Dedifferentiated amniotic fluid mesenchymal stem cell (primary cell): ENCODE measurements around the gene NEIL1.
"Not testable (repeated sequence)": the region's sequence is repeated elsewhere in the genome, so short reads cannot be mapped to it uniquely, and the experiment has no call there.

Experiments used
- DNase-seq: peaks from one replicate; pipeline ENCODE4 v3.0.0-alpha.2; 2016; ENCODE audit errors: extremely low spot score

The NEIL1 gene

GRCh38 chr15:75346796-75347221, at the start of gene NEIL1:
Gene NEIL1 (plus strand): TSS chr15:75347039. CDS start chr15:75348906, 1,867 bp downstream.
- no peak for DNase-seq

- not testable (repeated sequence) for DNase-seq
Measured at GRCh38 chr15:75298541-75299310, 48.1 kb upstream of the NEIL1 start.

- DNase-seq, result not testable (repeated sequence)
Measured at GRCh38 chr15:75299311-75299688, 47.5 kb upstream of the NEIL1 start.

- DNase-seq, result not testable (repeated sequence)
Measured at GRCh38 chr15:75300026-75300425, 46.8 kb upstream of the NEIL1 start.

- no peak for DNase-seq
Measured at GRCh38 chr15:75302318-75302717, 44.5 kb upstream of the NEIL1 start.

- DNase-seq, result not testable (repeated sequence)
Measured at GRCh38 chr15:75302753-75303152, 44.1 kb upstream of the NEIL1 start.

- DNase-seq, result no peak
Measured at GRCh38 chr15:75306188-75306587, 40.7 kb upstream of the NEIL1 start.

GRCh38 chr15:75307778-75308390, 39.0 kb upstream of the NEIL1 start:
- no peak for DNase-seq

- no peak for DNase-seq
Measured at GRCh38 chr15:75309711-75310110, 37.1 kb upstream of the NEIL1 start.

- not testable (repeated sequence) for DNase-seq
Measured at GRCh38 chr15:75312548-75312947, 34.3 kb upstream of the NEIL1 start.

GRCh38 chr15:75313116-75313845, 33.6 kb upstream of the NEIL1 start:
- DNase-seq, result no peak

- no peak for DNase-seq
Measured at GRCh38 chr15:75314552-75315290, 32.1 kb upstream of the NEIL1 start.

GRCh38 chr15:75319231-75319897, 27.5 kb upstream of the NEIL1 start:
- not testable (repeated sequence) for DNase-seq

- DNase-seq, result no peak
Measured at GRCh38 chr15:75321711-75322110, 25.1 kb upstream of the NEIL1 start.

GRCh38 chr15:75325922-75326321, 20.9 kb upstream of the NEIL1 start:
- DNase-seq, result no peak

GRCh38 chr15:75327005-75327404, 19.8 kb upstream of the NEIL1 start:
- no peak for DNase-seq

GRCh38 chr15:75327491-75327890, 19.3 kb upstream of the NEIL1 start:
- no peak for DNase-seq

- DNase-seq, result no peak
Measured at GRCh38 chr15:75328493-75329314, 18.1 kb upstream of the NEIL1 start.

- DNase-seq, result no peak
Measured at GRCh38 chr15:75329571-75329970, 17.3 kb upstream of the NEIL1 start.

- not testable (repeated sequence) for DNase-seq
Measured at GRCh38 chr15:75332093-75332492, 14.7 kb upstream of the NEIL1 start.
